Measurements from ENCODE around the gene SALL2. TPM values are rescaled to one million over a fixed set of nuclear protein-coding genes. Genes with fewer than 3 reads are reported as not detected.

Gene SALL2
- total RNA-seq, result 1 to 10 TPM; 1.4 to 5.0 (median 4.0) TPM

GRCh38 chr14:21525962-21526671 lies at the start of gene SALL2:
SALL2 (minus strand) TSS chr14:21526346; CDS start chr14:21526127, 219 bp downstream.
- TF ChIP-seq POLR2A (IDR thresholded peaks at IDR 0.05) (no peak), CTCF (IDR thresholded peaks at IDR 0.05) (no peak)
- Histone ChIP-seq H3K27me3 (no peaks in the 10 kb centered on the region), H3K4me3 (peak within 1 kb of the TSS; percentile 57 to 72 (median 66)), H3K4me1 (peaks cover 0 to 10% (median 0%) of the 10 kb centered on the region in 4 donors), H3K27ac (peak within 1 kb of the TSS; percentile 27 to 86 (median 62)), H3K36me3 (no peaks in the 10 kb centered on the region), H3K9me3 (no peaks in the 10 kb centered on the region)
- peak; percentile 59 to 79 (median 63) for DNase-seq

- TF ChIP-seq POLR2A (IDR thresholded peaks at IDR 0.05), result no peak
- no peak for TF ChIP-seq CTCF (IDR thresholded peaks at IDR 0.05)
- H3K27ac ChIP-seq, result no peak overlapping the region
- peaks cover 0 to 8% (median 0%) of the 10 kb centered on the region in 4 donors for H3K9me3 ChIP-seq
- no peaks in the 10 kb centered on the region for H3K36me3 ChIP-seq
- no peak for DNase-seq
- H3K4me1 ChIP-seq, result no peaks in the 10 kb centered on the region
- H3K27me3 ChIP-seq, result no peaks in the 10 kb centered on the region
- no peak overlapping the region for H3K4me3 ChIP-seq
Measured at GRCh38 chr14:21575661-21576060, 49.5 kb upstream of the SALL2 start.

GRCh38 chr14:21572604-21573003 lies 46.5 kb upstream of the SALL2 start:
- H3K4me3 ChIP-seq, result no peak overlapping the region
- DNase-seq, result no peak
- TF ChIP-seq CTCF (IDR thresholded peaks at IDR 0.05) (no peak), POLR2A (IDR thresholded peaks at IDR 0.05) (no peak)

GRCh38 chr14:21558703-21559170 lies 32.6 kb upstream of the SALL2 start:
- H3K27me3 ChIP-seq, result no peaks in the 10 kb centered on the region
- no peak for DNase-seq
- H3K4me1 ChIP-seq, result peaks cover 0 to 3% (median 0%) of the 10 kb centered on the region in 4 donors
- no peaks in the 10 kb centered on the region for H3K9me3 ChIP-seq
- TF ChIP-seq POLR2A (IDR thresholded peaks at IDR 0.05), result no peak
- TF ChIP-seq CTCF (IDR thresholded peaks at IDR 0.05), result no peak
- no peak overlapping the region for H3K4me3 ChIP-seq
- no peaks in the 10 kb centered on the region for H3K36me3 ChIP-seq
- H3K27ac ChIP-seq, result no peak overlapping the region

More at GRCh38 chr14:21572604-21573003, 46.5 kb upstream of the SALL2 start:
- H3K36me3 ChIP-seq, result no peaks in the 10 kb centered on the region
- H3K9me3 ChIP-seq, result peaks cover 0 to 8% (median 0%) of the 10 kb centered on the region in 4 donors
- H3K27ac ChIP-seq, result no peak overlapping the region
- no peaks in the 10 kb centered on the region for H3K4me1 ChIP-seq
- H3K27me3 ChIP-seq, result no peaks in the 10 kb centered on the region

- peak in 2 of 3 donors; percentile 80 to 90 for DNase-seq
- no peaks in the 10 kb centered on the region for H3K27me3 ChIP-seq
Measured at GRCh38 chr14:21557084-21557901, 31.1 kb upstream of the SALL2 start.

More at GRCh38 chr14:21557084-21557901, 31.1 kb upstream of the SALL2 start:
- TF ChIP-seq POLR2A (IDR thresholded peaks at IDR 0.05) (no peak), CTCF (IDR thresholded peaks at IDR 0.05) (peak; percentile 31 to 79 (median 72))
- peaks cover 0 to 3% (median 0%) of the 10 kb centered on the region in 4 donors for H3K4me1 ChIP-seq
- peak overlapping the region in 2 of 4 donors; percentile 0 to 35 for H3K27ac ChIP-seq
- peak overlapping the region in 3 of 4 donors; percentile 22 to 34 (median 29) for H3K4me3 ChIP-seq
- H3K36me3 ChIP-seq, result no peaks in the 10 kb centered on the region
- H3K9me3 ChIP-seq, result no peaks in the 10 kb centered on the region

All from Peyer's patch (tissue), 4 donors.